ENCODE results near the gene DCXR.

The DCXR gene

GRCh38 chr17:82065638-82066303 is 28.3 kb upstream of the DCXR start, which contains the start of gene DUS1L:
DUS1L (minus strand) TSS chr17:82065804; CDS start chr17:82065059, 745 bp downstream.
- Histone ChIP-seq H3K36me3 (replicated peaks; ENCODE audit: low read depth, low read length) (peaks cover 14% of the 10 kb centered on the region), H3K4me3 (ENCODE audit: low read length) (peak within 1 kb of the TSS; percentile 100), H3K79me2 (ENCODE audit: low read length) (peaks cover 28% of the 10 kb centered on the region), H3K4me1 (ENCODE audit: low read length) (peaks cover 14% of the 10 kb centered on the region), H3K27me3 (ENCODE audit: low read depth, low read length) (no peaks in the 10 kb centered on the region), H3K4me2 (ENCODE audit: low read length) (peak within 1 kb of the TSS; percentile 96), H2AFZ (ENCODE audit: low read depth, low read length) (peak within 1 kb of the TSS; percentile 50), H3K9ac (ENCODE audit: low read length) (peak within 1 kb of the TSS; percentile 97), H3K27ac (ENCODE audit: low read length) (peak within 1 kb of the TSS; percentile 37), H3K9me3 (ENCODE audit: insufficient read depth, low read length) (no peaks in the 10 kb centered on the region), H4K20me1 (ENCODE audit: insufficient read depth, low read length) (no peaks in the 10 kb centered on the region)
- no peak for TF ChIP-seq CTCF (IDR thresholded peaks at IDR 0.05; ENCODE audit: low read depth, low read length)
- no peak for TF ChIP-seq EZH2phosphoT487 (IDR thresholded peaks at IDR 0.05; ENCODE audit: low read depth)

GRCh38 chr17:82065193-82065637 is 27.7 kb upstream of the DCXR start:
- Histone ChIP-seq H3K4me1 (ENCODE audit: low read length) (peaks cover 14% of the 10 kb centered on the region), H3K4me3 (ENCODE audit: low read length) (peak overlapping the region; percentile 100), H3K9me3 (ENCODE audit: insufficient read depth, low read length) (no peaks in the 10 kb centered on the region), H3K36me3 (replicated peaks; ENCODE audit: low read depth, low read length) (peaks cover 15% of the 10 kb centered on the region), H3K79me2 (ENCODE audit: low read length) (peaks cover 28% of the 10 kb centered on the region), H2AFZ (ENCODE audit: low read depth, low read length) (no peak overlapping the region), H3K9ac (ENCODE audit: low read length) (peak overlapping the region; percentile 97), H3K27ac (ENCODE audit: low read length) (peak overlapping the region; percentile 35), H4K20me1 (ENCODE audit: insufficient read depth, low read length) (no peaks in the 10 kb centered on the region), H3K4me2 (ENCODE audit: low read length) (peak overlapping the region; percentile 96), H3K27me3 (ENCODE audit: low read depth, low read length) (no peaks in the 10 kb centered on the region)
- TF ChIP-seq CTCF (IDR thresholded peaks at IDR 0.05; ENCODE audit: low read depth, low read length) (no peak), EZH2phosphoT487 (IDR thresholded peaks at IDR 0.05; ENCODE audit: low read depth) (no peak)

GRCh38 chr17:82064433-82065192 is 27.1 kb upstream of the DCXR start:
- Histone ChIP-seq H3K27me3 (ENCODE audit: low read depth, low read length) (no peaks in the 10 kb centered on the region), H3K36me3 (replicated peaks; ENCODE audit: low read depth, low read length) (peaks cover 18% of the 10 kb centered on the region), H3K4me2 (ENCODE audit: low read length) (peak overlapping the region; percentile 96), H3K79me2 (ENCODE audit: low read length) (peaks cover 28% of the 10 kb centered on the region), H3K4me3 (ENCODE audit: low read length) (peak overlapping the region; percentile 100), H4K20me1 (ENCODE audit: insufficient read depth, low read length) (no peaks in the 10 kb centered on the region), H2AFZ (ENCODE audit: low read depth, low read length) (no peak overlapping the region), H3K27ac (ENCODE audit: low read length) (peak overlapping the region; percentile 35), H3K9ac (ENCODE audit: low read length) (peak overlapping the region; percentile 97), H3K9me3 (ENCODE audit: insufficient read depth, low read length) (no peaks in the 10 kb centered on the region), H3K4me1 (ENCODE audit: low read length) (peaks cover 14% of the 10 kb centered on the region)
- no peak for TF ChIP-seq EZH2phosphoT487 (IDR thresholded peaks at IDR 0.05; ENCODE audit: low read depth)
- TF ChIP-seq CTCF (IDR thresholded peaks at IDR 0.05; ENCODE audit: low read depth, low read length), result no peak

All from OCI-LY3 (cell line).